Measurements from ENCODE around the gene TDRD7. TPM values are rescaled to one million over a fixed set of nuclear protein-coding genes. Genes with fewer than 3 reads are reported as not detected.
A peak's percentile ranks its signal among the peaks of the same experiment; 100 is the strongest.

Gene TDRD7, protein sequence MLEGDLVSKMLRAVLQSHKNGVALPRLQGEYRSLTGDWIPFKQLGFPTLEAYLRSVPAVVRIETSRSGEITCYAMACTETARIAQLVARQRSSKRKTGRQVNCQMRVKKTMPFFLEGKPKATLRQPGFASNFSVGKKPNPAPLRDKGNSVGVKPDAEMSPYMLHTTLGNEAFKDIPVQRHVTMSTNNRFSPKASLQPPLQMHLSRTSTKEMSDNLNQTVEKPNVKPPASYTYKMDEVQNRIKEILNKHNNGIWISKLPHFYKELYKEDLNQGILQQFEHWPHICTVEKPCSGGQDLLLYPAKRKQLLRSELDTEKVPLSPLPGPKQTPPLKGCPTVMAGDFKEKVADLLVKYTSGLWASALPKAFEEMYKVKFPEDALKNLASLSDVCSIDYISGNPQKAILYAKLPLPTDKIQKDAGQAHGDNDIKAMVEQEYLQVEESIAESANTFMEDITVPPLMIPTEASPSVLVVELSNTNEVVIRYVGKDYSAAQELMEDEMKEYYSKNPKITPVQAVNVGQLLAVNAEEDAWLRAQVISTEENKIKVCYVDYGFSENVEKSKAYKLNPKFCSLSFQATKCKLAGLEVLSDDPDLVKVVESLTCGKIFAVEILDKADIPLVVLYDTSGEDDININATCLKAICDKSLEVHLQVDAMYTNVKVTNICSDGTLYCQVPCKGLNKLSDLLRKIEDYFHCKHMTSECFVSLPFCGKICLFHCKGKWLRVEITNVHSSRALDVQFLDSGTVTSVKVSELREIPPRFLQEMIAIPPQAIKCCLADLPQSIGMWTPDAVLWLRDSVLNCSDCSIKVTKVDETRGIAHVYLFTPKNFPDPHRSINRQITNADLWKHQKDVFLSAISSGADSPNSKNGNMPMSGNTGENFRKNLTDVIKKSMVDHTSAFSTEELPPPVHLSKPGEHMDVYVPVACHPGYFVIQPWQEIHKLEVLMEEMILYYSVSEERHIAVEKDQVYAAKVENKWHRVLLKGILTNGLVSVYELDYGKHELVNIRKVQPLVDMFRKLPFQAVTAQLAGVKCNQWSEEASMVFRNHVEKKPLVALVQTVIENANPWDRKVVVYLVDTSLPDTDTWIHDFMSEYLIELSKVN
- polyA plus RNA-seq (ENCODE audit: insufficient read length in 10 of 10): 1 to 10 TPM; 4.0 to 5.7 (median 5.0) TPM
- long read RNA-seq, donor 1: 0 reads
- long read RNA-seq, donor 2: 0 reads
- long read RNA-seq, donor 3: 0 reads
- long read RNA-seq, donor 4: 0 reads
- long read RNA-seq, donor 5, partial matches to known transcripts: 0 of 1 reads
- long read RNA-seq, donor 5, other reads (novel, unspliced or antisense): 0 of 1 reads
- long read RNA-seq, donor 6: 0 reads
- long read RNA-seq, donor 7: 0 reads
- long read RNA-seq, donor 8, partial matches to known transcripts: 0 of 1 reads
- long read RNA-seq, donor 8, other reads (novel, unspliced or antisense): 0 of 1 reads
- long read RNA-seq, donor 9: 0 reads

DNA sequence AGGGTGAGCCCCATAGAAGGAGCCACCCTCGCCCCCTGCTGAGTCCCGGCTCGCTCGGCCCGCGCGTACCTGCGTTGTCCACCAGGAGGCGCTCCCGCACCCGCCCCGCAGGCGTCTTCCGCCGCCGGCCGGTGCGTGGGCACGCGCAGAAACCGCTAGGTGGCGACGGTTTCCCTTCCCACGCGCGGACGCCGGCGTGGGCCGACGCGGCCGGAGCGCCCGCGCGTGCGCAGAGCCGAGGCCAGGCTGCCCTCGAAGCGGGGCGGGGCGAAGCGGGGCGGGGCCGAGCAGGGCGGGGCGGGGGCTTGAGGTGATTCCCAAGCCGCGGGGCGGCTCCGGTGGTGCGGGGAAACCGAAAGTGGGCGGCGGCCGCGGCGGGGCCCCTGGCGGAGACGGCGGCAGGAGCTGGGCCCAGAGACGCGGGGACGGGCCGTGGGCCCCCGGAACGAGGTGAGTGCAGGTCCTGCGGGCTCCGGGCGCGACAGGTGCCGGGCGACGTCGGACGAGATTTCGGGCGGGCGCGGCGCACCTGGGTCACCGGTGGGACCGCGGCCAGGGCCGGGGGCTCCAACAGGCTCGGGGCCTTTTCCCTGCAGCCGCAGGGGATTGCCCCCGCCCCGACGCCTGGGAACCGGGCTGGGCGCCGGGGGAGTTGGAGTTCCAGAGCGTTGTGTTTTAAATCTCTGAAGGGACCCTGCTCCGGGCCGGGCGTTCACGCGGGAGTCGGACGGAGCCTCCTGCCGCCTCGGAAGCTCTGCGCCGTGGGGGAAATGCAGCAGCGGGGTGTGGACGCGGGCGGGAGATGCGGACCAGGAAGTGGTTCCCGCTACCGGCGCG lies at the start of gene TDRD7:
TSS of gene TDRD7 (plus strand) at position 308 of the 837 bp plus-strand sequence. CDS start 16,370 bp downstream, outside the sequence.
- DNase-seq: peak; percentile 69 to 92 (median 90)

DNA sequence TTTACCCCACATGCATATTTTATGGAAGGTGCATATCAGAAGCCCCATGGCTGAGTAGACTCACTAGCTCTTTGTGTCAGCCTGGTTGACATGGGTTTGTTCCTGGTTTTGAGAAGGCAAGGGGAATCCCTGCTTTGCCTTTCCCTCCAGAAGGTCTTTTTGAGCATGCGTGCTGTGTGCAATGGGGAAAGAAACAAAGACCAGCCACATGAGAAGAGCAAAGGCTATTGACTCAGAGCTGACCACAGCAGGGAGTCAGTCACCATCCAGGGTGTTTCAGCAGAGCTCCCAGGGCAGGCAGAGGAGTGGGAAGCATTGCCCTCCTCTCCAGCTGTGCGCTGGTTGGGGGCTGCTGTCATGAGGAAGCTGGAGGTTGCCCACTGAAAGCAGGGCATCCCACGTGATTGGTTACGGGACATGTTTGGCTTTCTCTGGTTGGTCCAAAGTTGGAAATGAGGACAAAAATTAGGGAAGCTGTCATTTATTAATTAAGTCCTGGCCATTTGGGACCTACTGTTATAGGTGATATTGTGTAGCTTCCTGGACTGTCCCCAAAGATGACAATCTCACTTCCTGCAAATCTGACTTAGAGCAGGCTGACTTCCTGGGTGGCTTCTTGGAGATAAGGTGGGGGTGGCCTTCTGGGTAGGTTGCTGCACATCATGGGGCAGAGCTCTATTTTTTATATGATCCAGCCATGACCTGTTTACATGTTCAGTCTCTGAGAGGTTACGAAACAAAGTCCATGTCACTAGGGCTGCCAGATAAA lies 48.9 kb upstream of the TDRD7 start:
- DNase-seq: no peak

DNA sequence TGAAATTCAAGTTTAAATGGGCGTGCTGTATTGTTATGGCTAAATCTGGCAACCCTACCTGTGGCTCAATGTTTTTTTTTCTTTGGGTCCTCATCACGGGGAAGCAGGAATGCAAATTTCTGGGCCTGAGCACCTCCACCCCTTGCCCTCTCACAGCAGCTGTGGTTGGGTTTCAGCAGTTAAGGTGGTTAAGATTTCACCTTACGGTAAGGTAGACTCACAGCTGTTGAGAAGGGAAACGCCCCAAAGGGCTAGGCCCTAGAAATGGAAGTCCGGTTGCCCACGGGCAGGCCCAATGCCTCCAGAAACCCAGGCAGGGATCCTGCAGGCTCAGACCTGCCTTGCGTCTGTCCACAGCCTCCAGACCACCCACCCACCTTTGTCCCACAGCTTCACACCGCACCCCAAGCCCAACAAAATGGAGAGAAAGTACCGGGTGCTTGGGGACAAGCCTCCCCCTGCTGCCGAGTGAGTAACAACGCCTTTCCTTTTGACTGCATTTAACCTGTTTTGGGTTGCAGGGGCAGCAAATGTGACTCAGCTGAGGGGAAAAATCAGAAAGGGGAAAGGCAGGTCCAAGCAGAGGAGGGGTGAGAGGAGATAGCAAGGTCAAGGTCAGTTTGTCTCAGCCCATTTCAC lies 48.1 kb upstream of the TDRD7 start:
- DNase-seq: no peak

GRCh38 chr9:97364769-97365490 lies 47.0 kb upstream of the TDRD7 start:
- DNase-seq: no peak

- no peak for DNase-seq
Measured at GRCh38 chr9:97365634-97366033, 46.3 kb upstream of the TDRD7 start.

DNA sequence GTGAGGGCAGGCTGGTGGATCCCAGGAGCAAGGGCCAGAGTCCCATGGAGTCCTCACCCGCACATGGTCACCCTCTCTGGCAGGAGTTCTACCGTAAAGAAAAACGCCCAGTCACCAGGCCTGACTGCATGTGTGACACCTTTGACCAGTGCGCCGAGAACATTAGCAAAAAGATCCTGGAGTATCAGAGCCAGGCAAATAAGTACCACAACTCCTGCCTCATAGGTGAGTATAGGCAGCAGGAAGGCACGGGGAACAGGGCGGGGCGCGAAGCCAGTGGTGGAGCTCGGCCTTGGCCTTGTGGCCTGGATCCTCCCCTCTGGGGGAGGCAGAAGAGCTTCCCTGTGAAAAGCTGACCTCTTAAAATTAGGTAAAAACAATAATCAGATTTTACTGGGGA lies 45.4 kb upstream of the TDRD7 start:
- DNase-seq: no peak

DNA sequence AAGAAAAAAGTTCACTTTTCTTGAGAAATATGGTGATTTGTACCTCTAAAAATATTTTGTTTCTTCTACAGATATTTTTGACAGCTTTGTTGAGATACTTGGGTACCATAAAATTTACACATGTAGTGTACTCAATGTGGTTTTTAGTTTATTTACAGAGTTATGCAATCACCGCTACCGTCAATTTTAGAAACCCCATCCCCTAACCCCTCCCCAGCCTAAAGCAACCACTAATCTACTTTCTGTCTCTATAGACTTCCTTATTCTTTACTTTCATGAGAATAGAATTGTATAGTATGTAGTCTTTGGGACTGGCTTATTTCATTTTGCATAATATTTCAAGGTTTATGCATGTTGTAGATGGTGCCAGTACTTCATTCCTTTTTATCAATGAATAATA lies 45.0 kb upstream of the TDRD7 start:
- no peak for DNase-seq

- no peak for DNase-seq
Measured at GRCh38 chr9:97367729-97368128, 44.2 kb upstream of the TDRD7 start.

DNA sequence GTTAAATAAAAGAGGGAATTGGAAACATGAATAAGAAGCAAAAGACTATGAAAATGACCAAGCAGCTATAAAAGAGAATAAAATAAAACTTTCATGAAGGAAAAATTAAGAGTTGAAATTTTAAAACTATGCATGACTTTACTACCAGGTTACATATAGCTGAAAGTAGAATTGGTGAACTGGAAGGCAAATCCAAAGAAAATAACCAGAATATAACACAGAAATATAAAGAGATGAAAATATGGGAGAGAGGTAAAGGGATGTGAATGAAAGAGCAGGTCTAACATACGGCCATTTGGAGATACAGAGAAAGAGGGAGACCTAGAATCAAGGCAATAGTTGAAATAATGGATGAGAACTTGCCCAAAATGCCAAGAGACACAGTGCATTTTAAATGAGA lies 42.9 kb upstream of the TDRD7 start:
- DNase-seq: no peak

DNA sequence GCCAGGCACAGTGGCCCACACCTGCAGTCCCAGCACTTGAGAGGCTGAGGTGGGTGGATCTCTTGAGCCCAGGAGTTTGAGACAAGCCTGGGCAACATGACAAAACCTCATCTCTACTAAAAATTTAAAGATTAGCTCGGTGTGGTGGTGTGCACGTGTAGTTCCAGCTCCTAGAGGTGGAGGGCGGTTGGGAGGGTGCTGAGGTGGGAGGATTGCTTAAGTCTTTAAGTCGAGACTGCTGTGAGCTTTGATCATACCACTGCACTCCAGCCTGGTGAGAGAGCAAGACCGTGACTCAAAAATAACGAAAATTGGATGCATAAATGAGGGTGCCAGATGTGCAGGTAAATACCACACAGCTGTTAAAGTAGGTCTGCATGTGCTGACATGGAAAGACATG lies 39.3 kb upstream of the TDRD7 start:
- DNase-seq: no peak

GRCh38 chr9:97373331-97373730 lies 38.6 kb upstream of the TDRD7 start:
- no peak for DNase-seq

DNA sequence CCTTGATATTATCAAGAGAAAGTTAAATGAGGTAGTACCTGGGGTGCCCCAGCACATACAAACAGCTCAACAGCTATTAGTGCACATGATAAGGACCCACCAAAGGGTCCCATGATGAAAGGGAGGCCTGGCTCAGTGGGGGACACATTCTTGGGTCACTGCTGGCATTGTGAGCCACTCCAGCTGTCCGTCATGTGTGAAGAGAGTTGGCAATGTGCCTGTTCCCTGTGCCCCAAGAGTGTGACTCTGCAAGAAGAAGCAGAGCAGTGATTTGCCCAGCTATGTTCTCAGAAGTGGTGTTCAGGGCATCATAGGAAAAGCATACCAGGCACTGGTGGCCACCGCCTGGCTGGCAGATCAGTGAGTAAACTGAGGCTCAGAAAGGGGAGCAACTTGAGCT lies 37.1 kb upstream of the TDRD7 start:
- DNase-seq: no peak

DNA sequence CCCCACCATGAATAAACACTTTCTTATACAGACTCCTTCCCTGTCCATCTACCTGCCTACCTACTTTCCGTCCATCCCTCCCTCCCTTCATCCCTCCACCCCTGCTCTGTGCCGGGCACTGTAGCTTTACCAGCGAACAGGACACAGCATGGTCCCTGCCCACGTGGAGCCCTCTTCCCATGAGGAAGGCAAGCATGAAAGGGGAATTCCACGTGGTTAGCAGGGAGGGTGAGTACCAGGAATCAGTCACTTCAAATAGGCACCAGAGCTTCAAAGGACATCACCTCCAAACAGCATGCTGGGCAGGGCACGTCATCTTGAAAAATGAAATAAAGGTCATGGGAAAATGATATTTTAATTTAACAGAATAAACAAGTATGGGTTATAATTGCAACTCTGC lies 35.0 kb upstream of the TDRD7 start:
- DNase-seq: no peak

DNA sequence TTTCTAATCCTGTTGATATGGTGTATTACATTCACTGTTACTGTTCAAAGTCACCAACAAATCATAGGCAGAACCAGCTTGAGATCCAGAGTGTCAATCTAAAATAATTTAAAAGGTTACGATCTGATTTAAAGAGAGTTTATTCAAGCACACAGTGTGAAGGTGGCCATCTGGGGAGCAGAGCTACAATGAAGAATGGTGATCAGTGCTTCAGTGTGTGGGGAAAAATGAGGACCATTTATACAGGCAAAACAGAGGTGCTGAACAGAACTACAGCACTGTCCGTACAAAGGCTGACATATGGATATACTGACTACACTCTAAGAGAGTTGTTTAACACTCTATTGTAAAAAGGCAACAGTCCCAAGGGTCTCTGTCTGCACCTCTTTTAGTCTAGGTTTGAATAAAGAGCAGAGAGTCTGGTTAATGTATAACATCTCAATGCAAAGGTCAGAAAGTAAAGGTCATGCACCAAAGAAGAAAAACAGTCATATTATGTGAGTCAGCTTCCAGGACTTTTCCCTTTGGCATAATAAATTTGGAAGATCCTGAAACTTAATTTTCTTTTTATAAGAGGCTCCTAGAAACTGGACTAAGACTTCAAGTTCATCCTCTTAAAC lies 29.7 kb upstream of the TDRD7 start:
- DNase-seq: no peak

- DNase-seq: no peak
Measured at GRCh38 chr9:97384406-97385262, 27.3 kb upstream of the TDRD7 start.

DNA sequence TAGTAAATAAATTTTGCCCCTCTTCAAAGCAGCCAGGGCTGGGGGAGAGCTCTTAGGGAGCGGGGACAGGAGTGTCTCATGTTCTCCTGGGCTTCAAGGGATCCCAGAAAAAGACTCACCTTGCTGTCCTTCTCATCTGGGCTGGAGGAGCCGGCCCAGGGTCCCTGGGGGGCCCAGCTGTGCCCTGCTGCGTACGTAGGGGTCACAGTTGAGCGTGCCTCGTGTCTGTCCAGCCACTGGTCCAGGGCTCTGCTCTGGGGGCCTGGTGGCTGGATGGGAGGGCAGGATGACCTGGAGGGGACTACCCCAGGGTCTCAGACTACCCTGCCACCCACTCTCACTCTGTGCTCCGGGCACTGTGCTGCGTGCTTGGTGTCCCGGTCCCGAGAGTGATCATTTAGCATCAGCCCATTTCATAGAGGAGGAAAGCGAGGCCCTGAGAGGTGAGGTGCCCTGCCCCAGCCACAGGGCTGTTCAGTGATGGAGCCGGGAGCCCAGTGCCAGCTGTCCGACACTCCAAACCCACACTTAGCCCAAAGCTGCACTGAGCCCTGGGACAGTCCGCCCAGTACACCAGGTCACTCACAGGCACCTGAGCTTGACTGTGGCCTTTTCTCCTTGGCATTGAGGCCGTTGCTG lies 26.2 kb upstream of the TDRD7 start:
- no peak for DNase-seq

- no peak for DNase-seq
Measured at GRCh38 chr9:97386265-97386633, 25.6 kb upstream of the TDRD7 start.

Data from muscle of back (tissue), 13 donors.